OCI-LY7 (cell line): ENCODE measurements around the gene TIPIN. TPM values are rescaled to one million over a fixed set of nuclear protein-coding genes. Genes with fewer than 3 reads are reported as not detected.
"Not testable (repeated sequence)": the region's sequence is repeated elsewhere in the genome, so short reads cannot be mapped to it uniquely, and the experiment has no call there.

Source experiments
- BruUV-seq: library from RNA; stranded (reverse); fragments of 400-500 nt; replicated peaks from 2 replicates; lab custom pipeline; 2021; lab: Mats Ljungman, UMichigan
- CTCF ChIA-PET: fragments of 300-600 bp; sonication (Branson Sonifier 250); formaldehyde crosslinking; loops from one replicate; lab custom pipeline; 2022; ENCODE audit warnings: antibody characterized with exemption; ENCODE audit not compliant: unreplicated experiment; lab: Charles Lee
- POLR2A ChIA-PET: fragments of 300-600 bp; sonication (Branson Sonifier 250); formaldehyde crosslinking; loops from one replicate; lab custom pipeline; 2022; ENCODE audit warnings: antibody characterized with exemption; lab: Charles Lee
- DNase-seq: peaks from one replicate; pipeline ENCODE4 v3.0.0-alpha.2; 2015; ENCODE audit warnings: low spot score
- H2AFZ ChIP-seq: fragments of 200-600 bp; sonication (generic), shearing (Covaris generic); 2 replicates; pipeline ENCODE4 v1.6.1; 2014; ENCODE audit warnings: mild to moderate bottlenecking, antibody characterized with exemption, low read length, moderate library complexity
- H3K27ac ChIP-seq: fragments of 200-600 bp; sonication (generic); 2 replicates; pipeline ENCODE4 v1.5.1; 2014; ENCODE audit warnings: mixed run types, low read depth, mild to moderate bottlenecking, moderate library complexity, low read length, inconsistent platforms; ENCODE audit not compliant: poor library complexity, severe bottlenecking
- H3K36me3 ChIP-seq: fragments of 200-600 bp; sonication (generic); 2 replicates; pipeline ENCODE4 v1.6.1; 2014; ENCODE audit warnings: mild to moderate bottlenecking, antibody characterized with exemption, low read length, moderate library complexity, mixed read lengths; ENCODE audit not compliant: insufficient read depth
- H3K4me1 ChIP-seq: fragments of 200-600 bp; sonication (generic); 2 replicates; pipeline ENCODE4 v1.5.1; 2014; ENCODE audit warnings: mild to moderate bottlenecking, low read length; ENCODE audit not compliant: insufficient read depth, poor library complexity, severe bottlenecking
- H3K4me2 ChIP-seq: fragments of 200-600 bp; sonication (generic); 2 replicates; pipeline ENCODE4 v1.6.1; 2014; ENCODE audit warnings: mild to moderate bottlenecking, low read length
- H3K4me3 ChIP-seq: fragments of 200-600 bp; sonication (generic); 2 replicates; pipeline ENCODE4 v1.5.1; 2014; ENCODE audit warnings: mild to moderate bottlenecking, low read depth, low read length; ENCODE audit not compliant: poor library complexity, severe bottlenecking
- H3K79me2 ChIP-seq: fragments of 200-600 bp; sonication (generic); 2 replicates; pipeline ENCODE4 v1.6.1; 2016; ENCODE audit warnings: low read depth, mild to moderate bottlenecking, low read length, moderate library complexity, mixed read lengths; ENCODE audit not compliant: insufficient read depth
- H3K9me2 ChIP-seq: fragments of 200-600 bp; sonication (generic); 2 replicates; pipeline ENCODE4 v1.6.1; 2016; ENCODE audit warnings: mild to moderate bottlenecking, low read length, mixed read lengths; ENCODE audit not compliant: insufficient read depth
- H3K9me3 ChIP-seq: fragments of 200-600 bp; sonication (generic); 2 replicates; pipeline ENCODE4 v1.6.1; 2014; ENCODE audit warnings: mild to moderate bottlenecking, mixed run types, low read length, mixed read lengths
- H4K20me1 ChIP-seq: fragments of 200-600 bp; sonication (generic); 2 replicates; pipeline ENCODE4 v1.6.1; 2014; ENCODE audit warnings: mild to moderate bottlenecking, antibody characterized with exemption, low read length, moderate library complexity, mixed read lengths; ENCODE audit not compliant: insufficient read depth
- EZH2phosphoT487 ChIP-seq: fragments of 200-600 bp; sonication (generic); IDR thresholded peaks from 2 replicates; pipeline ENCODE4 v1.6.1; 2018; ENCODE audit warnings: low read depth, borderline replicate concordance, mild to moderate bottlenecking, mixed run types, antibody characterized with exemption, low read length, moderate library complexity, mixed read lengths
- intact Hi-C: fragments of 100-400 bp; cut with micrococcal nuclease; formaldehyde crosslinking; loops from one replicate; pipeline ENCODE4 v1.10.0; 2022; ENCODE audit not compliant: unreplicated experiment
- total RNA-seq, 2 experiments: library from RNA; depleted of rRNA in 1 of 2; stranded (reverse); fragments of >200 nt in 1 of 2; shearing (Covaris generic) in 1 of 2; gene quantifications; 2 replicates each; pipeline ENCODE4 v1.2.3, GENCODE V29; 2014 to 2022
- TF ChIP-seq, protein P1 (sequence below): fragments of 200-600 bp; sonication (generic); conservative IDR thresholded peaks from 2 replicates; pipeline ENCODE4 v1.5.1; 2014; ENCODE audit warnings: mild to moderate bottlenecking, antibody characterized with exemption, low read length, moderate library complexity, mixed read lengths

Gene TIPIN
- total RNA-seq, 2 experiments from 2014 or later, result 26.0 to 38.1 TPM

DNA sequence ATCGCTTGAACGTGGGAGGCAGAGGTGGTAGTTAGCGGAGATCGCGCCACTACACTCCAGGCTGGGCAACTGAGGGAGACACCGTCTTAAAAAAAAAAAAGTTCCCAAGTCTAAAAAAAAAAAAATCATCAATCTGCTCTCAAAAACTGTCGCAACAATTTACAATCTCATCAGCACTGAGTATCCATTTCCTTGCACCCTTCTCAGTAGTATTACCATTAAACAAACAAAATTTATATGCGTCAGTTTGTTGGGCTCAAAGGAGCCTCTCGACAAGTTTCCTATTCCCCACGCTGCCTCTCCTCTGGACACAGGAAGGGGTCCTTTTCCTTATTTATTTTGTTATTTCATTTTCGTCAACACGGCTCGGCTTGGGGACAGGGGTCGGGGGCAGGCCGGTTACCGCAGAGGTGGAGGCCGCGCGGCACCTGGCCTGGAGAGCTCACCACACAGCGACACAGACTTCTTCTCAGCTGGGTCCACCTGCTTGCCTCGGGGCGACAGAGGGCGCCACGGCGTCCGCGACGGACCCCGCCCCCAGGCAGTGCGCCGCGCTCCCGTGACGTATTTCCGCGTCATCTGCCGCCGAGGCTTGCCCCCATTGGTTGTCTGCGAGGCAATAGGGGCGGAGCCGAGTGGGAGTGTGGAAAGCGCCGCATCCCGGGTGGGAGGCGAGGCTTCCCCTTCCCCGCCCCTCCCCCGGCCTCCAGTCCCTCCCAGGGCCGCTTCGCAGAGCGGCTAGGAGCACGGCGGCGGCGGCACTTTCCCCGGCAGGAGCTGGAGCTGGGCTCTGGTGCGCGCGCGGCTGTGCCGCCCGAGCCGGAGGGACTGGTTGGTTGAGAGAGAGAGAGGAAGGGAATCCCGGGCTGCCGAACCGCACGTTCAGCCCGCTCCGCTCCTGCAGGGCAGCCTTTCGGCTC, 30.0 kb upstream of the TIPIN start, which contains the start of gene MAP2K1:
Gene MAP2K1, plus strand, starts transcription at position 709 of the 920 bp plus-strand sequence. CDS start 436 bp downstream, outside the sequence.
- TSS peak; percentile 91 for BruUV-seq
- Histone ChIP-seq H3K36me3 (peaks cover 10% of the 10 kb centered on the region; the same call in 1 of the 2 replicates), H3K27ac (peak within 1 kb of the TSS; percentile 83), H3K79me2 (peaks cover 50% of the 10 kb centered on the region), H3K4me3 (peak within 1 kb of the TSS; percentile 83), H2AFZ (peak within 1 kb of the TSS; percentile 58; the same call in 1 of the 2 replicates), H3K4me2 (peak within 1 kb of the TSS; percentile 99), H3K9me3 (no peaks in the 10 kb centered on the region), H4K20me1 (peaks cover 13% of the 10 kb centered on the region; the same call in 1 of the 2 replicates), H3K4me1 (peaks cover 40% of the 10 kb centered on the region), H3K9me2 (no peaks in the 10 kb centered on the region)
- TF ChIP-seq EZH2phosphoT487, result no peak
- TF ChIP-seq, protein P1, sequence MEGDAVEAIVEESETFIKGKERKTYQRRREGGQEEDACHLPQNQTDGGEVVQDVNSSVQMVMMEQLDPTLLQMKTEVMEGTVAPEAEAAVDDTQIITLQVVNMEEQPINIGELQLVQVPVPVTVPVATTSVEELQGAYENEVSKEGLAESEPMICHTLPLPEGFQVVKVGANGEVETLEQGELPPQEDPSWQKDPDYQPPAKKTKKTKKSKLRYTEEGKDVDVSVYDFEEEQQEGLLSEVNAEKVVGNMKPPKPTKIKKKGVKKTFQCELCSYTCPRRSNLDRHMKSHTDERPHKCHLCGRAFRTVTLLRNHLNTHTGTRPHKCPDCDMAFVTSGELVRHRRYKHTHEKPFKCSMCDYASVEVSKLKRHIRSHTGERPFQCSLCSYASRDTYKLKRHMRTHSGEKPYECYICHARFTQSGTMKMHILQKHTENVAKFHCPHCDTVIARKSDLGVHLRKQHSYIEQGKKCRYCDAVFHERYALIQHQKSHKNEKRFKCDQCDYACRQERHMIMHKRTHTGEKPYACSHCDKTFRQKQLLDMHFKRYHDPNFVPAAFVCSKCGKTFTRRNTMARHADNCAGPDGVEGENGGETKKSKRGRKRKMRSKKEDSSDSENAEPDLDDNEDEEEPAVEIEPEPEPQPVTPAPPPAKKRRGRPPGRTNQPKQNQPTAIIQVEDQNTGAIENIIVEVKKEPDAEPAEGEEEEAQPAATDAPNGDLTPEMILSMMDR, result peak; percentile 83
- ChIA-PET CTCF (interaction anchor here (0.5 to 1.0 kb wide), 2 partner anchors 95 to 208 kb away, joined by 3 to 4 read pairs; no protein-coding TSS in a partner anchor), POLR2A (interaction anchor here (0.6 to 1.8 kb wide), 10 partner anchors 9 to 1467 kb away, joined by 3 to 9 read pairs (median 4); partner anchors contain the start of gene TIPIN)
- peak; percentile 99 for DNase-seq
- intact Hi-C loops, result loop anchor here (1.0 kb wide), 3 partner anchors 17 to 111 kb away; partner anchors contain the start of genes SNAPC5 and TIPIN

DNA sequence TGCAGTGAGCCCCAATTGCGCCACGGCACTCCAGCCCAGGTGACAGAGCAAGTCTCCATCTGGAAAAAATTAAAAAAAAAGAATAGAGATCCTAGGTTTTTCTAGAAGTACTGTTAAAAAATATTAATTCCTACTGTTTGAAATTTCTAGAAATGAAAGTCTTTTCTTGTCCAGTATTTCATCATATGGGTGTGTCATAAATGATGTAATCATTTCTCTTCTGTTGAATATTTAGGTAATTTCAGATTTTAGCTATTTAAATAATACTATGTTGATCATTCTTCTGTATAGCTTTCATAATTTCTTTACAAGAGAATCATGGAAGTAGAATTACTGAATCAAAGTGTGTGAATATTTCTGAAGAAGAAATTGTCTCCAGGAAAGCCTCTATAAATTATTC, 24.9 kb upstream of the TIPIN start:
- H3K79me2 ChIP-seq, H2AFZ ChIP-seq, H3K4me2 ChIP-seq, CTCF ChIA-PET, DNase-seq, H3K36me3 ChIP-seq, H3K27ac ChIP-seq, intact Hi-C loops, H3K4me3 ChIP-seq, H3K9me2 ChIP-seq, BruUV-seq, H3K9me3 ChIP-seq, H4K20me1 ChIP-seq: not testable (repeated sequence)
- peaks cover 12% of the 10 kb centered on the region for H3K4me1 ChIP-seq
- POLR2A ChIA-PET, result interaction anchor here (0.6 kb wide), 1 partner anchor 103 kb away, joined by 8 read pairs; no protein-coding TSS in a partner anchor

DNA sequence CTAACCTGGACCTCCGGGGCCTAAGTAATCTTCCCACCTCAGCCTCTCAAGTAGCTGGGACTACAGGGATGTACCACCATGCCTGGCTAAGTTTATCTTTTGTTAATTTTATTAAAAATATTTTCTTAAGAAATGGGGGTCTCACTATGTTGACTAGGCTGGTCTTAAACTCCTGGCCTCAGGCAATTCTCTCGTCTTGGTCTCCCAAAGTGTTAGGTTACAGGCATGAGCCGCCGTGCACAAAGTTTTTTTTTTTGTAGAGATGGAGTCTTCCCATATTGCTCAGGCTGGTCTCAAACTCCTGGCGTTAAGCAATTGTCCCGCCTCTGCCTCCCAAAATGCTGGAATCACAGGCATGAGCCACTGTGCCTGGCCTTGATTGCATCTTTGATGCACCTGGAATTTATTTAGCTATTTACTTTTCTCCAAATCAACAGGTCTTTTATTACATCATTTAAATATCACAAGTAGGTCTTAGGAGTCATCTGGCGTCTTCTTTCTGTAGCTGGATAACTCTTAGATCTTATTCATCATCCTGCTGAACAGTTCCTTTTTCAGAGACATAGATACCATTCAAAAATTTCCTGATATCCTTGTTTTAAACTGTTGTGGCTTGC, 22.4 kb upstream of the TIPIN start:
- CTCF ChIA-PET, result no interaction called here
- no peak for DNase-seq
- H3K36me3 ChIP-seq, result no peaks in the 10 kb centered on the region
- no peak for TF ChIP-seq EZH2phosphoT487
- TF ChIP-seq, protein P1, result no peak
- no peaks in the 10 kb centered on the region for H4K20me1 ChIP-seq
- no peak overlapping the region for H3K4me3 ChIP-seq
- H3K79me2 ChIP-seq, result no peaks in the 10 kb centered on the region
- intact Hi-C loops, result no loop called here
- no peaks in the 10 kb centered on the region for H3K9me3 ChIP-seq
- H3K27ac ChIP-seq, result no peak overlapping the region
- no peaks in the 10 kb centered on the region for H3K9me2 ChIP-seq
- POLR2A ChIA-PET, result no interaction called here
- no peak overlapping the region for H2AFZ ChIP-seq
- no peaks in the 10 kb centered on the region for H3K4me1 ChIP-seq
- H3K4me2 ChIP-seq, result no peak overlapping the region
- no TSS peak for BruUV-seq
